Measurements from ENCODE around the gene MSGN1.

DNA sequence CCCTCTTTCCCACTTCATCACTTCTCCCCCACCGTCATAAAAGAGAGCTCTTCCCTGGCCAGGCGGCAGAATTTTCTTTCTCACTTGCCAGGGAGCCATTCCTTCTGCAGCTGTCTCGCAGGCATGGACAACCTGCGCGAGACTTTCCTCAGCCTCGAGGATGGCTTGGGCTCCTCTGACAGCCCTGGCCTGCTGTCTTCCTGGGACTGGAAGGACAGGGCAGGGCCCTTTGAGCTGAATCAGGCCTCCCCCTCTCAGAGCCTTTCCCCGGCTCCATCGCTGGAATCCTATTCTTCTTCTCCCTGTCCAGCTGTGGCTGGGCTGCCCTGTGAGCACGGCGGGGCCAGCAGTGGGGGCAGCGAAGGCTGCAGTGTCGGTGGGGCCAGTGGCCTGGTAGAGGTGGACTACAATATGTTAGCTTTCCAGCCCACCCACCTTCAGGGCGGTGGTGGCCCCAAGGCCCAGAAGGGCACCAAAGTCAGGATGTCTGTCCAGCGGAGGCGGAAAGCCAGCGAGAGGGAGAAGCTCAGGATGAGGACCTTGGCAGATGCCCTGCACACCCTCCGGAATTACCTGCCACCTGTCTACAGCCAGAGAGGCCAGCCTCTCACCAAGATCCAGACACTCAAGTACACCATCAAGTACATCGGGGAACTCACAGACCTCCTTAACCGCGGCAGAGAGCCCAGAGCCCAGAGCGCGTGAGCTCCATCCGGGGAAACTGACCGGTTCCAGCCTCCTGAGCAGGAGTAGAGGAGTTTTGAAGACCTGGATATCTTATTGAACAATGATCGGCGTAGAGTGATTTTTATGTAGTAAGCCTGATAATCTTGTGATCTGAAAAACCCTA is at the start of gene MSGN1:
- no peak for TF ChIP-seq RCOR1 (IDR thresholded peaks at IDR 0.05; ENCODE audit: insufficient replicate concordance, low read length)
- TF ChIP-seq, protein P1, sequence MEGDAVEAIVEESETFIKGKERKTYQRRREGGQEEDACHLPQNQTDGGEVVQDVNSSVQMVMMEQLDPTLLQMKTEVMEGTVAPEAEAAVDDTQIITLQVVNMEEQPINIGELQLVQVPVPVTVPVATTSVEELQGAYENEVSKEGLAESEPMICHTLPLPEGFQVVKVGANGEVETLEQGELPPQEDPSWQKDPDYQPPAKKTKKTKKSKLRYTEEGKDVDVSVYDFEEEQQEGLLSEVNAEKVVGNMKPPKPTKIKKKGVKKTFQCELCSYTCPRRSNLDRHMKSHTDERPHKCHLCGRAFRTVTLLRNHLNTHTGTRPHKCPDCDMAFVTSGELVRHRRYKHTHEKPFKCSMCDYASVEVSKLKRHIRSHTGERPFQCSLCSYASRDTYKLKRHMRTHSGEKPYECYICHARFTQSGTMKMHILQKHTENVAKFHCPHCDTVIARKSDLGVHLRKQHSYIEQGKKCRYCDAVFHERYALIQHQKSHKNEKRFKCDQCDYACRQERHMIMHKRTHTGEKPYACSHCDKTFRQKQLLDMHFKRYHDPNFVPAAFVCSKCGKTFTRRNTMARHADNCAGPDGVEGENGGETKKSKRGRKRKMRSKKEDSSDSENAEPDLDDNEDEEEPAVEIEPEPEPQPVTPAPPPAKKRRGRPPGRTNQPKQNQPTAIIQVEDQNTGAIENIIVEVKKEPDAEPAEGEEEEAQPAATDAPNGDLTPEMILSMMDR (conservative IDR thresholded peaks at IDR 0.05; ENCODE audit: low read depth, low read length): no peak
